Measurements from ENCODE around the gene UBL4A. TPM values are rescaled to one million over a fixed set of nuclear protein-coding genes. Genes with fewer than 3 reads are reported as not detected.

Gene UBL4A
- 58.4 TPM for total RNA-seq
- long read RNA-seq, transcript UBL4A-202 (4 exons, 2,382 nt) = major isoform, 114 of 145 reads
- long read RNA-seq, partial matches to known transcripts = 6 of 145 reads
- long read RNA-seq, other reads (novel, unspliced or antisense) = 24 of 145 reads

GRCh38 chrX:154486396-154487207, at the start of gene UBL4A:
TSS of gene UBL4A (minus strand) at chrX:154486615. CDS start at chrX:154486584, 31 bp downstream.
- intact Hi-C loops (cut with DNase I) = loop anchor here (2.0 kb wide), 1 partner anchor 30 kb away; the partner anchor contains the start of gene FAM3A
- ATAC-seq = peak; percentile 35
- DNase-seq (ENCODE audit: missing footprints) = peak; percentile 86

- ATAC-seq (no peak), DNase-seq (ENCODE audit: missing footprints) (no peak)
- intact Hi-C loops (cut with DNase I) = no loop called here
These were observed 49.5 kb upstream of the UBL4A start for GRCh38 chrX:154535892-154536291.

- ATAC-seq = peak; percentile 93
- intact Hi-C loops (cut with DNase I) = loop anchor here (5.0 kb wide), 1 partner anchor 207 kb away; no protein-coding TSS in a partner anchor
These were observed 48.3 kb upstream of the UBL4A start for GRCh38 chrX:154534526-154535322.

GRCh38 chrX:154532690-154533089, 46.3 kb upstream of the UBL4A start:
- ATAC-seq (no peak), DNase-seq (ENCODE audit: missing footprints) (no peak)
- intact Hi-C loops (cut with DNase I) = loop anchor here (5.0 kb wide), 1 partner anchor 205 kb away; no protein-coding TSS in a partner anchor

More at GRCh38 chrX:154534526-154535322, 48.3 kb upstream of the UBL4A start:
- peak; percentile 94 for DNase-seq (ENCODE audit: missing footprints)

GRCh38 chrX:154531626-154532025, 45.2 kb upstream of the UBL4A start:
- intact Hi-C loops (cut with DNase I) = loop anchor here (5.0 kb wide), 1 partner anchor 204 kb away; no protein-coding TSS in a partner anchor
- ATAC-seq (no peak), DNase-seq (ENCODE audit: missing footprints) (no peak)

- intact Hi-C loops (cut with DNase I) = loop anchor here (5.0 kb wide), 1 partner anchor 203 kb away; no protein-coding TSS in a partner anchor
- DNase-seq (ENCODE audit: missing footprints) (no peak), ATAC-seq (no peak)
These were observed 43.9 kb upstream of the UBL4A start for GRCh38 chrX:154530286-154530685.

- intact Hi-C loops (cut with DNase I) = no loop called here
- DNase-seq (ENCODE audit: missing footprints) (no peak), ATAC-seq (no peak)
These were observed 42.8 kb upstream of the UBL4A start for GRCh38 chrX:154529206-154529612.

- intact Hi-C loops (cut with DNase I) = no loop called here
- ATAC-seq (peak; percentile 91), DNase-seq (ENCODE audit: missing footprints) (peak; percentile 85)
These were observed 40.7 kb upstream of the UBL4A start for GRCh38 chrX:154526901-154527675.

- ATAC-seq (no peak), DNase-seq (ENCODE audit: missing footprints) (no peak)
- intact Hi-C loops (cut with DNase I) = no loop called here
These were observed 39.4 kb upstream of the UBL4A start for GRCh38 chrX:154525606-154526490.

- DNase-seq (ENCODE audit: missing footprints) (no peak), ATAC-seq (no peak)
- intact Hi-C loops (cut with DNase I) = no loop called here
These were observed 33.0 kb upstream of the UBL4A start for GRCh38 chrX:154519389-154519788.

GRCh38 chrX:154517101-154517781, 30.8 kb upstream of the UBL4A start:
- ATAC-seq (peak; percentile 1), DNase-seq (ENCODE audit: missing footprints) (no peak)

GRCh38 chrX:154516656-154517100, 30.3 kb upstream of the UBL4A start:
- intact Hi-C loops (cut with DNase I) = loop anchor here (2.0 kb wide), 1 partner anchor 30 kb away; the partner anchor contains the start of gene UBL4A
- ATAC-seq (peak; percentile 72), DNase-seq (ENCODE audit: missing footprints) (no peak)

More at GRCh38 chrX:154517101-154517781, 30.8 kb upstream of the UBL4A start:
- intact Hi-C loops (cut with DNase I) = loop anchor here (2.0 kb wide), 1 partner anchor 30 kb away; the partner anchor contains the start of gene UBL4A

GRCh38 chrX:154515966-154516655, 29.7 kb upstream of the UBL4A start, which contains the start of gene FAM3A:
TSS of gene FAM3A (minus strand) at chrX:154516232. CDS start at chrX:154515772, 460 bp downstream.
- intact Hi-C loops (cut with DNase I) = loop anchor here (2.0 kb wide), 1 partner anchor 29 kb away; the partner anchor contains the start of gene UBL4A
- DNase-seq (ENCODE audit: missing footprints) (peak; percentile 97), ATAC-seq (peak; percentile 96)

GRCh38 chrX:154515090-154515965, 28.9 kb upstream of the UBL4A start:
- intact Hi-C loops (cut with DNase I) = no loop called here
- DNase-seq (ENCODE audit: missing footprints) (peak; percentile 70), ATAC-seq (peak; percentile 3)

- intact Hi-C loops (cut with DNase I) = no loop called here
- DNase-seq (ENCODE audit: missing footprints) (no peak), ATAC-seq (no peak)
These were observed 27.3 kb upstream of the UBL4A start for GRCh38 chrX:154513716-154514115.

All from Right ventricle myocardium inferior (tissue), 1 donor.